Measurements from ENCODE around the gene SDR42E2. TPM values are rescaled to one million over a fixed set of nuclear protein-coding genes. Genes with fewer than 3 reads are reported as not detected.

SDR42E2 gene
- total RNA-seq, 1 donor from 2014 or later, result not detected

GRCh38 chr16:22190776-22191531, 28.6 kb downstream of the SDR42E2 start:
- H3K27me3 Mint-ChIP-seq (ENCODE audit: unreplicated experiment), result no peaks in the 10 kb centered on the region
- H3K4me3 Mint-ChIP-seq (ENCODE audit: unreplicated experiment), result peak overlapping the region; percentile 91
- H3K36me3 Mint-ChIP-seq (ENCODE audit: unreplicated experiment), result no peaks in the 10 kb centered on the region
- peak; percentile 100 for DNase-seq (ENCODE audit: extremely low spot score, unreplicated experiment)
- TF ChIP-seq, protein P1, sequence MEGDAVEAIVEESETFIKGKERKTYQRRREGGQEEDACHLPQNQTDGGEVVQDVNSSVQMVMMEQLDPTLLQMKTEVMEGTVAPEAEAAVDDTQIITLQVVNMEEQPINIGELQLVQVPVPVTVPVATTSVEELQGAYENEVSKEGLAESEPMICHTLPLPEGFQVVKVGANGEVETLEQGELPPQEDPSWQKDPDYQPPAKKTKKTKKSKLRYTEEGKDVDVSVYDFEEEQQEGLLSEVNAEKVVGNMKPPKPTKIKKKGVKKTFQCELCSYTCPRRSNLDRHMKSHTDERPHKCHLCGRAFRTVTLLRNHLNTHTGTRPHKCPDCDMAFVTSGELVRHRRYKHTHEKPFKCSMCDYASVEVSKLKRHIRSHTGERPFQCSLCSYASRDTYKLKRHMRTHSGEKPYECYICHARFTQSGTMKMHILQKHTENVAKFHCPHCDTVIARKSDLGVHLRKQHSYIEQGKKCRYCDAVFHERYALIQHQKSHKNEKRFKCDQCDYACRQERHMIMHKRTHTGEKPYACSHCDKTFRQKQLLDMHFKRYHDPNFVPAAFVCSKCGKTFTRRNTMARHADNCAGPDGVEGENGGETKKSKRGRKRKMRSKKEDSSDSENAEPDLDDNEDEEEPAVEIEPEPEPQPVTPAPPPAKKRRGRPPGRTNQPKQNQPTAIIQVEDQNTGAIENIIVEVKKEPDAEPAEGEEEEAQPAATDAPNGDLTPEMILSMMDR (IDR thresholded peaks at IDR 0.05), result no peak
- no peaks in the 10 kb centered on the region for H3K9me3 Mint-ChIP-seq (ENCODE audit: unreplicated experiment)
- peak overlapping the region; percentile 100 for H3K27ac Mint-ChIP-seq (ENCODE audit: unreplicated experiment)
- H3K4me1 Mint-ChIP-seq (ENCODE audit: unreplicated experiment), result peaks cover 29% of the 10 kb centered on the region

DNA sequence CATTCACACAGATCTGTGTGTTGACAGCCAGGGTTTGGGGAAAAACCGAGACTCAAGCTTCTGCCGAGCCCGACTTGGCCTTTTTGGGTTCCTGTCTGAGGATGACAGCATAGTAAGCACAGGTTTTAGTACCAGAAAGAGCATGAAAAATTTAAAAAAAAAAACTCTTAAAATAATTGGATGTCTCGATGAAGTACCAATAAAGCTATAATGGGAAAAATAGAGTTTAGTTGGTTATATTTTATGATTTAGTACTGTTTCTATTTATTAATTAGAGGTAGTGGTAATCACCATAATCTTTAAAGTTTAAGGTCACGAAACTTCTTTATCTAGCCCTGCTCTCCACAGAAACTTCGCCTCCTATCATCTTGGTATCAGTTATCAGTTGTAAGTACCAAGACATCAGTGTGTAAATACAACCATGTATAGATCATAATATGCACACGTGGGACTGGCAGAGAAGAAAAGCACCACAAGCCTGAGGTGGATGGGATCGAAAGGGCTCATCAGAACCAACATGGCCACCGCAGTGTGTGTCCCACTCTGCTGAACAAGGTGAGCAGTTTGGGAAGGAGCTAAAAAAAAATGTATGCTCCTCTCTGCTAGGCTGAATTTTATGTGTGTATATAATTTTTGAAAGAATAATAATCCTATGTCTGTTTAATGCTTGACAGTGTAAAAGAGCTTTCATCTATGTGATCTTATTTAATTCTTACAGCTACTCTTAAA, 29.4 kb downstream of the SDR42E2 start:
- Mint-ChIP-seq H3K9me3 (ENCODE audit: unreplicated experiment) (no peaks in the 10 kb centered on the region), H3K27me3 (ENCODE audit: unreplicated experiment) (no peaks in the 10 kb centered on the region), H3K36me3 (ENCODE audit: unreplicated experiment) (no peaks in the 10 kb centered on the region), H3K4me1 (ENCODE audit: unreplicated experiment) (peaks cover 32% of the 10 kb centered on the region), H3K27ac (ENCODE audit: unreplicated experiment) (peak overlapping the region; percentile 100), H3K4me3 (ENCODE audit: unreplicated experiment) (peak overlapping the region; percentile 91)
- TF ChIP-seq, protein P1 (IDR thresholded peaks at IDR 0.05), result no peak
- DNase-seq (ENCODE audit: extremely low spot score, unreplicated experiment), result no peak

- H3K27me3 Mint-ChIP-seq (ENCODE audit: unreplicated experiment), result no peaks in the 10 kb centered on the region
- H3K27ac Mint-ChIP-seq (ENCODE audit: unreplicated experiment), result peak overlapping the region; percentile 100
- H3K9me3 Mint-ChIP-seq (ENCODE audit: unreplicated experiment), result no peaks in the 10 kb centered on the region
- no peaks in the 10 kb centered on the region for H3K36me3 Mint-ChIP-seq (ENCODE audit: unreplicated experiment)
- TF ChIP-seq, protein P1 (IDR thresholded peaks at IDR 0.05), result no peak
- peak overlapping the region; percentile 91 for H3K4me3 Mint-ChIP-seq (ENCODE audit: unreplicated experiment)
- DNase-seq (ENCODE audit: extremely low spot score, unreplicated experiment), result no peak
- H3K4me1 Mint-ChIP-seq (ENCODE audit: unreplicated experiment), result peaks cover 34% of the 10 kb centered on the region
Observed at GRCh38 chr16:22192261-22193062, 30.2 kb downstream of the SDR42E2 start.

DNA sequence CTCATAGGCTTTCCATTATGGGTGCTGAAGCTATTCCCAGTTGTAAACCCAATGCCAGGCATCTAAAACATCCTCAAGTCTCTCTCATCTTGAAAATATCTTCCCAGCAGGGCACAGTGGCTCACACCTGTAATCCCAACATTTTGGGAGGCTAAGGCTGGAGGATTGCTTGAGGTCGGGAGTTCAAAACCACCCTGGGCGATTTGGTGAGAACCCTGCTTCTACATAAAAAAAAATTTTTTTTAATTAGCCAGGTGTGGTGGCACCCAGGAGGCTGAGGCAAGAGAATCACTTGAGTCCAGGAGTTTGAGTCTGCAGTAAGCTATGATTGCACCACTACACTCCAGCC, 30.7 kb downstream of the SDR42E2 start:
- H3K27me3 Mint-ChIP-seq (ENCODE audit: unreplicated experiment), result no peaks in the 10 kb centered on the region
- no peak for DNase-seq (ENCODE audit: extremely low spot score, unreplicated experiment)
- H3K4me3 Mint-ChIP-seq (ENCODE audit: unreplicated experiment), result no peak overlapping the region
- H3K9me3 Mint-ChIP-seq (ENCODE audit: unreplicated experiment), result no peaks in the 10 kb centered on the region
- H3K4me1 Mint-ChIP-seq (ENCODE audit: unreplicated experiment), result peaks cover 34% of the 10 kb centered on the region
- TF ChIP-seq, protein P1 (IDR thresholded peaks at IDR 0.05), result no peak
- no peak overlapping the region for H3K27ac Mint-ChIP-seq (ENCODE audit: unreplicated experiment)
- H3K36me3 Mint-ChIP-seq (ENCODE audit: unreplicated experiment), result no peaks in the 10 kb centered on the region

Data from osteocyte (in vitro differentiated cells).